Activated naive CD8-positive, alpha-beta T cell treated with anti-CD3 and anti-CD28 coated beads, Interleukin-2, amount 10 ng/mL, durations not matched to agents 7 days and 5 days (primary cell): ENCODE measurements around the gene SSTR1. TPM values are rescaled to one million over a fixed set of nuclear protein-coding genes. Genes with fewer than 3 reads are reported as not detected.

Experiments
- ATAC-seq: fragments of 150-1000 bp; cut with Tn5 transposase; one replicate; pipeline ENCODE4 v1.10.0; 2021; ENCODE audit warnings: low read depth, moderate library complexity
- POLR2A ChIA-PET: fragments of 350-600 bp; sonication (Branson Sonifier 250); formaldehyde crosslinking; loops from one replicate; lab custom pipeline; 2021; ENCODE audit warnings: antibody characterized with exemption; lab: Charles Lee
- DNase-seq: peaks from one replicate; pipeline ENCODE4 v3.0.0; 2021
- H3K27ac Mint-ChIP-seq: one replicate; pipeline ENCODE4 v1.8.0; 2022; ENCODE audit warnings: mild to moderate bottlenecking, mixed read lengths
- H3K27me3 Mint-ChIP-seq: one replicate; pipeline ENCODE4 v1.8.0; 2022; ENCODE audit warnings: mild to moderate bottlenecking, moderate library complexity, mixed read lengths
- H3K36me3 Mint-ChIP-seq: one replicate; pipeline ENCODE4 v1.8.0; 2021; ENCODE audit warnings: mild to moderate bottlenecking, mixed read lengths
- H3K4me1 Mint-ChIP-seq: one replicate; pipeline ENCODE4 v1.8.0; 2021; ENCODE audit warnings: mixed read lengths
- H3K4me3 Mint-ChIP-seq: one replicate; pipeline ENCODE4 v1.8.0; 2022; ENCODE audit warnings: mild to moderate bottlenecking, moderate library complexity, mixed read lengths
- H3K9me3 Mint-ChIP-seq: one replicate; pipeline ENCODE4 v1.8.0; 2021; ENCODE audit warnings: mixed read lengths
- total RNA-seq, 2 experiments: library from RNA; stranded (reverse); gene quantifications; one replicate each; pipeline ENCODE4 v1.2.3, GENCODE V29; 2021

The SSTR1 gene
- total RNA-seq, 2 experiments from 2014 or later, result not detected

DNA sequence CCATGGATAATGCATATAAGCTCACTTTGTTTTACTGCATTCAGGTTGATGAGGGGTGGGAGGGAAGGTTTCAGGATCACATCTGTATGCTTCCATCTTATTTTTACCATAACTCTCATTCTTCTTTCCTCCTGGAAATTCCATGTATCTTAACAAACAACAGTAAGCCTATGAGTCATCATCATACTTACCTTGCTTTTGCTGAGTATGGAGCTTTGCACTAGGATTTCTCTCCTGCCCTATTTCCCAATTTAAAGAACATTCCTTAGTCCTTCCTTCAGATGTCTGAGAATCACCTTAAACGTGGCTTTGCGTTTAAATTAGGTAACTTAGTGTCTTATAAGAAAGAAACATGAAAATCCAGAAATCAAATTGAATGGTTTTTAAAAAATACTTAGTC is 49.8 kb downstream of the SSTR1 start:
- Mint-ChIP-seq H3K4me3 (no peak overlapping the region), H3K27me3 (peaks cover 51% of the 10 kb centered on the region), H3K9me3 (peaks cover 4% of the 10 kb centered on the region), H3K36me3 (no peaks in the 10 kb centered on the region), H3K4me1 (peaks cover 7% of the 10 kb centered on the region), H3K27ac (no peak overlapping the region)
- POLR2A ChIA-PET, result no interaction called here
- DNase-seq (no peak), ATAC-seq (no peak)

DNA sequence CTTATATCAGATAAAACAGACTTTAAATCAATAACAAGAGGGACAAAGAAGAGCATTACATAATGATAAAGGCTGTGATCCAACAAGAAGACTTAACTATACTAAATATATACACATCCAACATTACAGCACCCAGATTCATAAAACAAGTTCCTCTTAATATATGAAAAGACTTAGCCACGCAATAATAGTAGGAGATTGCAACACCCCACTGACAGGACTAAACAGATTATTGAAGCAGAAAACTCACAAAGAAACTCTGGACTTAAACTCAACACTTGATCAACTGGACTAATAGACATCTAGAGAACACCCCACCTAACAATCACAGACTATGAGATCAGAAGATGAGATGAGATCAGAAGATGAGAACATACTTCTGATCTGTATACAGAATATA is 53.9 kb downstream of the SSTR1 start:
- H3K36me3 Mint-ChIP-seq, result no peaks in the 10 kb centered on the region
- H3K4me3 Mint-ChIP-seq, result no peak overlapping the region
- H3K27me3 Mint-ChIP-seq, result peaks cover 22% of the 10 kb centered on the region
- H3K9me3 Mint-ChIP-seq, result peaks cover 4% of the 10 kb centered on the region
- POLR2A ChIA-PET, result no interaction called here
- H3K4me1 Mint-ChIP-seq, result peaks cover under 1% of the 10 kb centered on the region
- DNase-seq (no peak), ATAC-seq (no peak)
- no peak overlapping the region for H3K27ac Mint-ChIP-seq

Other genes starting within 250 kb of the SSTR1 start
- gene CLEC14A, start 48.2 kb downstream of the SSTR1 start, total RNA-seq, result not detected